DMS114 treated with DMSO at 0.1 percent for 48 hours (cell line): ENCODE results near the gene SOHLH1.

Source experiments
- DNase-seq: peaks from one replicate; lab custom pipeline; 2025; ENCODE audit not compliant: unreplicated experiment; lab: John Stamatoyannopoulos, UW

Gene SOHLH1

GRCh38 chr9:135731454-135731853, 32.2 kb upstream of the SOHLH1 start:
- no peak for DNase-seq

DNA sequence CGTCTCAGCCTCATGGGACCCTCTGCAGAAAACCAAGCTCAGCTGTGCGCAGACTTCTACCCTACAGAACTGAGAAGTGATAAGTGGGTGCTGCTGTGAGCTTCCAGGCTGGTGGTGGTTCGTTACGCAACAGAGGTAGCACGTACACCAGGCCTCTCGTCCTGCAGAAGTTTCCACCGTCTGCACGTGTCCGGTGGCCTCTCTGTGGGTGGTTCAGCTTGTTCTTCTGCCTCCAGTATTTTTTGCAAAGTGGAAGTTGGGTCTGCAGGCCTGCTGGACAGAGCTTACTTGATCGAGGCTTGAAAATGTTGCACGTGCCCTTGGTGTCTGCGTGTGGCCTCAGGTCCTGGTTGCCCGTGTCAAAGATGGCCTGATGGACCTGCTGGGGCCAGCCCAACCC, 30.2 kb upstream of the SOHLH1 start:
- DNase-seq, result no peak

DNA sequence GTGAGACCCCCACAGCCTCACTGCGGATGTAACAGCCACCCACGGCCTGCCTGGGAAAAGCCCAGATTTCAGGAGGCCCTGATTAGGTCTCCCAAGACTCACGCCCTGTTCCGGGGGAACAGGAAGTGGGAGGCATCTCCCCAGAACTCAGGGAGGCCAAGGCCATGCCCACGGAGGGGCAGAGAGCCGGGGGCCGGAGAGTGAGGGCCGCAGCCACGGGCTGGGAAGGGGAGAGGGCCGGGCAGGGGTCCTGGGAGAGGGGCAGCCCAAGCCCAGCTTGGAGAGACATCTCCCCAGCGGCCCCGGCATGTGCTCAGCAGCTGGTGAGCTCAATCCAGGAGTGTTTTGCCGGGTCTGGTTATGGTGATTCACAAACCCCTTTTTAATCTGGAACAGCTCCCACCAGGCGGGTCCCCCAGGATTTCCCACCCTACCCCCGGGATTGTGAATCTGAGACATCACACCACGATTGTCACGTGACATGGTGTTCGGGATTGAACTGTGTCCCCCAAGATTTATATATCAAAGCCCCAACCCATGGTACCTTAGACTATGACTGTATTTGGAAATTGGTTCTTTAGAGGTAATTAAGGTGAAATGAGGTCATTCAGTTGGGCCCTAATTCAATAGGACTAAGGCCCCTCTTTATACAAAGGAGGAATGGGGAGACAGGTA, 29.3 kb upstream of the SOHLH1 start:
- no peak for DNase-seq

DNA sequence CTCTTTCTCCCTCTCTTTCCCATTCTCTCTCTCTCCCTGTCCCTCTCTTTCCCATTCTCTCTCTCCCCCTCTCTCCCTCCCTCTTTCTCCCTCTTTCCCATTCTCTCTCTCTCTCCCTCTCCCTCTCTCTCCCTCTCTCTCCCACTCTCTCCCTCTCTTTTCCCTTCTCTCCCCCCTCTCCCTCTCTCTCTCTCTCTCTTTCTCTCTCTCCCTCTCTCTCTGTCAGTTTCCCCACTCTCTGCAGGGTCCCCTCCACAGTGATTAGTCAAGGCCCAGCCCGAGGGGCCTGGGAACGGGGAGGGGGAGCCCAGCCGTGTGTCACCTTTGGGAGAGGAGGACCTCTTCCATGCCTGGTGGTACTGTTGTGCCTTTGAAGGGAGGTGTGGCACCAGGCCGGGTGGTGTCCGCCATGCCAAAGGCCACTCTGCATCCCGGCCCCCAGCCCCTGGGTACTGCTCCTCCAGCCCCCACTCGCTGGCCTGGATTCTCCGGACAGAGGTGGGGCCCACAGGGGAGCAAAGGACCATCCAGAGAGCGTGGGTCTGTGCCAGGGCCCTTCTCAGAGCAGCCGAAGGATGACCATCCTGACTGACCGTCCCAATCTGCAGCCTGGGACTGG, 28.1 kb upstream of the SOHLH1 start:
- DNase-seq, result no peak

DNA sequence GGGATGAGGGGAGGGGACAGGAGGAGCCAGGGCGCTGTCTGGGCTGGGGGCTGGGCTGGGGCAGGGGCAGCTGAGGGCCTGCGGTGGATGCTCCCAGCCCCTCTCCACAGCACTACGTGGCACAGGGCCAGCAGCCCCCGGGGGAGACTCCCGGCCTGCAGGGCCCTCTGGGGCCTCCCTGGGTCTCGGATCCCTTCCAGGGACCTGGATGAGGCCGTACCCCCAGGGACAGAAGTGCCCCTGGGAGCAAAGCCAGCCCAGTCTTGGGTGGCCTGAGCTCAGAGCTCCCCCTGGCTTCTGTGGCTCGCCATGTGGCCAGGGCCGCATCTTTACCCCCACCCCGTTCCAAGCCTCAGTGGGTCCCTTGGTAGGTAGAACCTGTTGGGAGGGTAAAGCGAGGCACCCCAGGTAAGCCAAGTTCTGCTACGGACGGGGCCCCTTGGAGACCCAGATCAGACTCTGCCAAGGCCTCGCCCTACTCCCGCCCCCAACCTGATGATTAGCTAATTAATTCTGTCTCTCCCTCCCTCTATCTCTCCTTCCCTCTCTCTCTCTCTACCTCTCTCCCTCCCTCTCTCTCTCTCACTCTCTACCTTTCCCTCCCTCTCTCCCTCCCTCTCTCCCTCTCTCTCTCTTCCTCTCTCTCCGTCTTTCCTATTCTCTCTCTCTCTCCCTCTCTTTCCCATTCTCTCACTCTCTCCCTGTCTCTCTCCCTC, 27.0 kb upstream of the SOHLH1 start:
- DNase-seq, result no peak

- DNase-seq, result no peak
Observed at GRCh38 chr9:135724186-135724787, 25.0 kb upstream of the SOHLH1 start.

- no peak for DNase-seq
Observed at GRCh38 chr9:135722365-135722764, 23.1 kb upstream of the SOHLH1 start.

GRCh38 chr9:135719472-135719871, 20.2 kb upstream of the SOHLH1 start:
- DNase-seq, result no peak

DNA sequence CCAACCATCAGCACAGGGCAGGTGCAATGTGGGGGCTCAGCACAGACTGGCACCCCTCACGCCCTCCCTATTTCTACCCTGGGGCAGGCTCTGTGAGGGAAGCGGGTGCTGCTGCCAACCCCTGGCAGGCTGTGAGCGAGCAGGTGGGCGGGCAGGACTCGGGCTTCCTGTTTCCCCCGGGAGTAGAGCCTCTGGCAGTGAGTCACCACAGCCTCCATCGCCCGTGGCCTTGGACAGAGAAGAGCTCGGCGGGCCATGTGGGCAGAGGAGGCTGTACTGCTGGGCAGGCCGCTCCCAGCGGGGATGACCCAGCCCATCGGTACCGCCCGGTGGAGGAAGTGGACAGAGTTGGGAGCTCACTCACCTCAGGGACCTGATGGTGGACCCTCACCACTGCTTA, 19.3 kb upstream of the SOHLH1 start:
- no peak for DNase-seq

DNA sequence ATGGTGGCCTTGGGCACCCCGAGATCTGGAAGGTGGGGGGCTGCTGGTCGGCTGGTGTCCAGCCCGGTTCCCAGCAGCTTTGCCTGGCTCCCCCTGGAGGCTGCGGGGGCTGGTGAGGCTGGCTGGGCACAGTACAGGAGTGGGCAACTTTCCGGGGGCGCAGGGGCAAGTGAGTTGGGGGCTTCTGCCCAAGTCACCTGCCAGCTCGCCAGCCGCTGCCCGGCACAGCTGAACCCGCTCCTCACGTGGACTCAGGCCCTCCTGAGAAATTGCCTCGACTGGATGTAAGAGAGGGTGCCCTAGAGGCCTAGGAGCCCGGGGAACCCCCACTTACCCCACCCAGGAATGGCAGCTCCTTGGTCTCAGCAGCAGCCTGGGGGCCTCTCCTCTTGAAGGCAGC, 18.1 kb upstream of the SOHLH1 start:
- DNase-seq, result no peak

- DNase-seq, result no peak
Observed at GRCh38 chr9:135716045-135716444, 16.8 kb upstream of the SOHLH1 start.

GRCh38 chr9:135715056-135715595, 15.8 kb upstream of the SOHLH1 start:
- no peak for DNase-seq

DNA sequence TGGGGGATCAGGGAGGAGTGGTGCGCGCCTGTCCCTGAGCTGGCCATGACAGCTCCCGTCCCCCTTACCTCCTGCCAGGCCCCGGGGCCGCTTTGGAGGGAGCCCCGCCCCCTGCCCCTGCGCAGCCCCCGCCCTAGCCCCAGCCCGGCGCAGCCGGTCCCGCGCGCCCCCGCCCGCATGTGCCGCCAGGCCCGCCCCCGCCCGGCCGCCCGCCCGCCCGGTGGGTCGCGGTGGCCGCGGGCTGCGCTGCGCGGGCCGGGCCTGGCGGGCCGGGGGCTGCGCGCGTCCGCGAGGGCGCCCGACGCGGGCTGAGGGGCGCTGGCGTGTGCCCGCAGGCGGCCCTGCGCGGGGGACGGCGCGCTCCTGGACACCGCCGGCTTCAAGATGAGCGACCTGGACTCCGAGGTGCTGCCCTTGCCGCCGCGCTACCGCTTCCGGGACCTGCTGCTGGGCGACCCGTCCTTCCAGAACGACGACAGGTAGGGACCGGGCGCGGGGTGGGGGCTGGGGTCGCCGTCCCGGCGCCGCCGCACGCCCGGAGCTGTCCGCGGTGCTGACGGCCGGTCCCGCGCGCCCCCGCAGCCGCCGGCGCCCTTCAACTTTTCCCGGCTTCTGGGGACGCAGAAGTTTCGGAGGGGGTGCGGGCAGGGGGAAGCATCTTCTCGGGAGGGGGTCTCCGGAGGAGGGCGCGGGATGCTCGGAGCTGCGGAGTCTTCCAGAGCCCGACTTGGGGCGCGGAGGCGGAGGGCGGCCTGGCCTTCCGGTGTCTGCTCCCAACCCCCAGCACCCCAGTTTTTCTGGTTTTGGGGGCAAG, 15.2 kb upstream of the SOHLH1 start:
- no peak for DNase-seq

GRCh38 chr9:135712613-135713295, 13.5 kb upstream of the SOHLH1 start:
- no peak for DNase-seq

- DNase-seq, result no peak
Observed at GRCh38 chr9:135711881-135712280, 12.6 kb upstream of the SOHLH1 start.

DNA sequence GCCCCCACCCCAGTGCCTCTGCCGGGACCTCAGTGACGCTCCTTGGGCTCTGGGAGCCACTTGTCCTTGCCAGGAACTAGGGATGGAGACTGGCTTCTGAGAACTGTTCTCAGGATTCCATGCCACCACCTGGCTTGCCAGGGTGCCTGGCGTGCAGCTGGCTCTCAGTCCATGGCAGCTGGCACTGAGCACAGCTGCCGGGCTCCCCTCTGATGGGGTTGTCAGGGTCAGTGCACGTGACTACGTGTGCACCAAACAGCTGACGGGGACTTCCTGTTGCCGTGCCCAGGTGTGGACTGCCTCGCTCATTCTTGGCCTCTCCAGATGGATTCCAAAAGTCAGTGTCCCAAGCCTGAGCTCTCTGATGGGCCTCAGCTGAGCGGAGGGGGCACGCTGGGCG, 12.1 kb upstream of the SOHLH1 start:
- DNase-seq, result no peak

- DNase-seq, result no peak
Observed at GRCh38 chr9:135708164-135708563, 8.9 kb upstream of the SOHLH1 start.

GRCh38 chr9:135707252-135708138, 8.2 kb upstream of the SOHLH1 start:
- no peak for DNase-seq

DNA sequence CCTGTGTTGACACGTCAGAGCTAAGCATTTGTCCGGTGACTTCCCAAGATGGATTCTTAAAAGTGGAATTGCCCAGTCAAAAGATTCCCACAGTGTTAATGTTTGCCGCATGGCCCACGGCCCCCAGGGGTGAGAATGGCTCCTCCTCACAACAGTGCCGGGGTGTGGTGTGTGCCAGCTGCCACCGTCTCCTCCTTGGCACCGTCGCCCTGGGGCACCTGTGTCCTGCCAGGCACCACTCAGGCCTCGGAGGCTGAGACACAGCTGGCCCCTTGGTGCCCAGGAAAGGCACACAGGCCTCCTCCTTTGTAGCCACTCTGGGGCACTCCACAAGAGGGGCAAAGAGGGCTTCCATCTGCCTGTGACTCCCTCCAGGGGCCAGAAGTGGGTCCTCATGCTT, 7.0 kb upstream of the SOHLH1 start:
- DNase-seq, result no peak
